DMS114 treated with DMSO at 0.1 percent for 48 hours (cell line): ENCODE measurements around the gene JAK2.
"Not testable (repeated sequence)": the region's sequence is repeated elsewhere in the genome, so short reads cannot be mapped to it uniquely, and the experiment has no call there.

Source experiments
- DNase-seq: peaks from one replicate; lab custom pipeline; 2025; ENCODE audit not compliant: unreplicated experiment; lab: John Stamatoyannopoulos, UW

JAK2 gene

DNA sequence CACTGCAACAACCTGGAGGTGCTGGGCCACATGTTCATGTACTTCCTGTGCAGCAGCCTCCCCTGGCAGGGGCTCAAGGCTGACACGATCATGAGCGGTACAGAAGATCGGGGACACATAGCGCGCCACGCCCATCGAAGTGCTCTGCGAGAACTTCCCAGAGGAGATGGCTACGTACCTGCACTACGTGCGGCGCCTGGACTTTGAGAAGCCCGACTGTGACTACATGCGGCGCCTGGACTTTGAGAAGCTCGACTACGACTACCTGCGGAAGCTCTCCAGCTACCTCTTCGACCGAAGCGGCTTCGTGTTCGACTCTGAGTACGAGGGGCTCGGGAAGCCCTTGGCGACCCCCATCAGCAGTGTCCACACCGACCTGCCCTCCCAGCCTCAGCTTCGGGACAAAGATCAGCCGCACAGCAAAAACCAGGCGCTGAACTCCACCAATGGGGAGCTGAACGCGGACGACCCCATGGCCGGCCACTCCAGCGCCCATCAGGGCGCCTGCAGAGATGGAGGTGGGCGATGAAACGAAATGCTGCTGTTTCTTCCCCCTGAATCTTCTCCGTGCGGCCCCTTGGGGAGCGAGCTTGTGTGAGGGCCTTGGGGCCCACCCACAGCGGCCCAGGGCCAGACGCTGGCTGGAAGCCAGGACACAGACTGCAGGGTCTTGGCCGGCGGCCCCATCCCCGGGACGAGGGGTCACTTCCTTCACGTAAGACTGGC is 56.5 kb downstream of the JAK2 start:
- no peak for DNase-seq

DNA sequence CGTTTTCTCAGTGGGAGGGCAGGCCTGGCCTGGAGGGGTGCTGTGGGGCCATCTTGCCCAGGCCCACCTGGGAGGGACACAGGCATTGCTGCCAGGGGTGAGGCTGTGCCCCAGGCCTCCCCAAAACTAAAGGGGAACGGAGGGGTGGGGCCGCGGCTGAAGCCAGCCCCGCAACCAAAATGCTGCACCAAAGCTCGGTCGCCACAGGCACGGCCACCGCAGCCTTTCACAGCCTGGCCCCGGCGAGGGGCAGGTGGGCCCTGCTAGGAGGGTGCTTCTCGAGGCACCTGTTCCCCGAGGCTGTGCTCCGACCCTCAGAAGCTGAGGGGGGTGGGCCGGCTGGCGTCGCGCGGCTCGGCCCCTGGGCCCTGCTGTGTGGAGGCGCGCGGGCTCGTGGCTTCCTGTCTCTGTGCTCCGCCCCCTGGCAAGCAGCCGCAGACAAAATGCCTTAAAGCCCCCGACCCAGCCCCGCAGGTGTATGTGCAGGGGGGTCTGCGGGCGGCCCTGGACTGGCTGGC is 57.6 kb downstream of the JAK2 start:
- no peak for DNase-seq

DNA sequence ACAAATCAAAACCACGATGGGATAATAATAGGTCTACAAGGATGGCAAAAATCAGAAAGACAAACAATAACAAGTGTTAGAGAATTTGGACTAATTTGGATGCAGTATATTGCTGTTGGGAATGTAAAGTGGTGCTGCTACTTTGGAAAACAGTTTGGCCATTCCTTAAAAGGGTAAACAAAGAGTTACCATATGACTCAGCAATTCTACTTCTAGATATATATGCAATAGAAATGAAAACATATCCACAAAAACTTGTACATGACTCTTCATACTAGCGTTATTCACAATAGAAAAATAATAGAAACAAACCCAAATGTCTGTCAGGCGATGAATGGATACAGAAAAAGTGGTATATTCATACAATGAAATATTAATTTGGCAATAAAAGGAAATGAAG is 58.3 kb downstream of the JAK2 start:
- no peak for DNase-seq

DNA sequence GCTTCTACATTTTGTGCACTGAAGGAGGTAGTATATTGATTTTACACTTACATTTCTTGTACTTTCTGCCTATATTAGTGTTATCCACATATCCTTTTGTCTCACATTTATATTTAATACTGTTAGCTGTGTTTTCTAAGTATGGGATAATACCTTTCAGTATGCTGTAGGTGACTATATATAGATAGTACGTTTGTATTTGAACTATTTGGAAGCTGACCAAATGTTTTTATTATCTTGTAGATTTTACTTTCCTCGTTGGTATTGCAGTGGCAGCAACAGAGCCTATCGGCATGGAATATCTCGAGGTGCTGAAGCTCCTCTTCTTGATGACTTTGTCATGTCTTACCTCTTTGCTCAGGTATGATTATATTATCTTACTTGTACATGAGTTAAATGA is 59.1 kb downstream of the JAK2 start:
- DNase-seq = no peak

DNA sequence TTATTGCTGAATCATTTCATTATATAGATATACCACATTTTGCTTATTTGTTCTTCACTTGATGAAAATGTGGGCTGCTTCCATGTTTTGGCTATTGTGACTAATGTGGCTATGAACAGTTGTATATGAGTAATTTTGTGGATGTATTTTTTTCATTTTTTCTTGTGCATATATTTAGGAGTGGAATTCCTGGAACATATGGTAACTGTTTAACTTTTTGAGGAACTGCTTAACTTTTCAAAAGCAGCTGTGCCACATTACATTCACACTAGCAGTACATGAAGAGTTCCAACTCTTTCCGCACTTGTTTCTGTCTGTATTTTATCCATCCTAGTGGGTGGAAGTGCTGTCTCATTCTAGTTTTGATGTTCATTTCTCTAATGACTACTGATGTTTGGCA is 67.8 kb downstream of the JAK2 start:
- no peak for DNase-seq

DNA sequence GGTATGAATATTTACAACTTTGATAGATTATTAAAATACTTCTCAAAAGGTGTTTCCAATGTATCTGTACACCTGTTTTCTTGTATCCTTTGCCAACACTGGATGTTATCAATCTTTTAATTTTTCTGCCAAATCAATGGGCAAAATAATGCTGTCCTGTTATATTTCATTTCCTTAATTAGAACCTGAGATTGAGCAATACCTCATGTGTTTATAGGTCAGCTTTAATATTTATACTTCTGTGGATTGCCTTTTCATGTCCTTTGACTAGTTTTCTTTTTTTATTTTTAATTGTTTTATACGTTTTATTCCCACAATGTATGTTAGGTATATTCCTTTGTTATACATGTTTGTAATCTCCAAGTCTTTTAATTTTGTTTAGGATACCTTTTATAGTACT is 77.6 kb downstream of the JAK2 start:
- DNase-seq = no peak

DNA sequence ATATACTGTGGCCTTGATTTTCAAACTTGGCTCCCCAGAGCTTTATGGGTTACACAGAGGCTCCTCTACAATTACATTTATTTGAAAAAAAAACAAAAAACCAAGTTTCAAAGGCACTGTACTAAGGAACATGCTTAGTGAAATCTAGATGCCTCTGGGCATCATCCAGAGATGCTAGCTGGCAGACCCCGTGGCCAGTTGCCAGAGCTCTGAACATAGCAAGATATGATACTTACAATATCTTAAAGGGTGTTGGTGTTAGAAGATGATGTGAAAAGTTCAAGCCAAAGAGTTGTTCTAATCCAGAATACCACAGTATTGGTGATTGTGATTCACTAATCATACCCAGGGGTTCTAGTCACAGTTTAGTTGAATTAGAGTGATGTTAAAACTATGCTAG is 87.8 kb downstream of the JAK2 start:
- no peak for DNase-seq

DNA sequence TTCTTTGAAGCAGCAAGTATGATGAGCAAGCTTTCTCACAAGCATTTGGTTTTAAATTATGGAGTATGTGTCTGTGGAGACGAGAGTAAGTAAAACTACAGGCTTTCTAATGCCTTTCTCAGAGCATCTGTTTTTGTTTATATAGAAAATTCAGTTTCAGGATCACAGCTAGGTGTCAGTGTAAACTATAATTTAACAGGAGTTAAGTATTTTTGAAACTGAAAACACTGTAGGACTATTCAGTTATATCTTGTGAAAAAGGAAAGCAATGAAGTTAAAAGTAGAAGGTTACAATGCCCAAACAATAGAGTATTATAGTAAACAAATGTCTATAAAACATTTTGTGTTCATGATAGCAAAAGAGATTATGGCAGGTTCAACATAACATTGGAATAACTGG is 88.6 kb downstream of the JAK2 start:
- no peak for DNase-seq

DNA sequence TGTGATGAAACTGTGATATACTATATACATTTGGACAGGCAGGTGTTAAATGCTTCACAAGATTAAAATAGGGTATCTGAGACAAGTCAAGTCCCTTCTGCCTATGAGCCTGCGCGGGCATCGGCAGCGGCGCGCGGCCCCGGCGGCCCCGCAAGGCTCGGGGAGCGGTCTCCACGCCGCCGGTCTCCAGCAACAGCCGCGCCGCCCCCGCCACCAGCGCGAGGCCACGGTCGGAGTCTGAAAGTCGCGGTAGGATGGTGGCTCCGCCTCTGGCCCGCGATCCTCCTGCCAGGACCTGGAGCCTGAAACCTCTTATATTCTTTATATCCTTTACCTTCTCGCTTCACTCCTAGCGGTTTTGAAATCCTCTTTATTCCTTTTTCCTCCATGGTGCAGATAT is 100.9 kb downstream of the JAK2 start:
- no peak for DNase-seq

DNA sequence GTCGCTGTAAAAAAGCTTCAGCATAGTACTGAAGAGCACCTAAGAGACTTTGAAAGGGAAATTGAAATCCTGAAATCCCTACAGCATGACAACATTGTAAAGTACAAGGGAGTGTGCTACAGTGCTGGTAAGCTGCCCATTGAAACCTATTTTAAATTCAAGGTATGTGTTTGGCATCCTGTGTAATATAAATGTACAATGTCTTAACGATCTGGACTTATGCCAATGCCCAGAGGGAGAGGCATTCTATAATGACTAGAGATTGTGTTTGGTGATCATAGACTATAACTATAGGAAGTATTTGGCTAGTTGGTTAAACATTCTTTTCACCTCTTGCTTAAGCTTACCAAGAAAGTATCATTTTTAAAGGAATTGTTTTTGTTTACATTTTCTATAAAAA is 104.7 kb downstream of the JAK2 start:
- DNase-seq = no peak

DNA sequence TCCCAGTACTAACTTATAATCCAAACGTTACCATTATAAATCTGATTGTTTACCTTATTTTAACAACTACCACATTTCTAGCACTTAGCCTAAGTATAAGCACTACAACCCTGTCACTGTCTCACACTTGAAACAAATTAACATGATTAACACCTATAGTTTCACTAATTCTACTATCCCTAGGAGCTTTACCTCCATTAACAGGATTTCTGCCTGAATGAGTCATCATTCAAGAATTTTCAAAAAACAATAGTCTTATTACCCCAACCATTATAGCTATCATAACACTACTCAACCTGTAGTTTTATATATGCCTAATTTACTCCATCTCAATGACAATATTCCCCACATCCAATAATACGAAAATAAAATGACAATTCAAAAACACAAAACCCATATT is 110.7 kb downstream of the JAK2 start:
- DNase-seq = no peak

DNA sequence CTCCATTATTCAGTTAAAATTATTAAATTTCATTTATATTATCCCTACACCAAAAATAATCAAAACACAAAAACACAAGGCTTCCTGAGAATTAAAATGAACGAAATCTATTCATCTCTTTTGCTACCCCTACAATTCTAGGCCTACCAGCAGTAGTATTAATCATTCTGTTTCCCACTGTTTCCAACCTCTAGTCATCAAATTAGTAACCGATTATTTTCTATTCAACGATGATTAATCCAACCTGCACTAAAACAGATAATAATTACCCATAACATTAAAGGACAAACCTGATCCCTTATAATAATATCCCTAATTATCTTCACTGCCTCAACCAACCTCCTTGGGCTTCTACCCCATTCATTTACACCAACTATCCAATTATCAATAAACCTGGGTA is 114.4 kb downstream of the JAK2 start:
- DNase-seq = no peak

DNA sequence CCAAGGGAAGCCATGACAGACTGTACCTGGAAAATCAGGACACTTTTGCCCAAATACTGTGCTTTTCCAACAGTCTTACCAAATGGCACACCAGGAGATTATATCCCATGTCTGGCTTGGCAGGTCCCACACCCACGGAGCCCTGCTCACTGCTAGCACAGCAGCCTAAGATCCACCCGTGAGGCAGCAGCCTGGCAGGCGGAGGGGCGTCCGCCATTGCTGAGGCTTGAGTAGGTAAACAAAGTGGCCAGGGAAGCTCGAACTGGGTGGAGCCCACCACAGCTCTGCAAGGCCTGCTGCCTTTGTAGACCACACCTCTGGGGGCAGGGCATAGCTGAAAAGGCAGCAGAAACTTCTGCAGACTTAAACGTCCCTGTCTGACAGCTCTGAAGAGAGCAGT is 116.1 kb downstream of the JAK2 start:
- not testable (repeated sequence) for DNase-seq

DNA sequence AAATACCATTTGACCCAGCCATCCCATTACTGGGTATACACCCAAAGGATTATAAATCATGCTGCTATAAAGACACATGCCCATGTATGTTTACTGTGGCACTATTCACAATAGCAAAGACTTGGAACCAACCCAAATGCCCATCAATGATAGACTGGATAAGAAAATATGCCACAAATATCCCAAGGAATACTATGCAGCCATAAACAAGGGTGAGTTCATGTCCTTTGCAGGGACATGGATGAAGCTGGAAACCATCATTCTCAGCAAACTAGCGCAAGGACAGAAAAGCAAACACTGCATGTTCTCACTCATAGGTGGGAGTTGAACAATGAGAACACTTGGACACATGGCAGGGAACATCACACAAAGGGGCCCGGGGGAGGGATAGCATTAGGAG is 121.4 kb downstream of the JAK2 start:
- not testable (repeated sequence) for DNase-seq

DNA sequence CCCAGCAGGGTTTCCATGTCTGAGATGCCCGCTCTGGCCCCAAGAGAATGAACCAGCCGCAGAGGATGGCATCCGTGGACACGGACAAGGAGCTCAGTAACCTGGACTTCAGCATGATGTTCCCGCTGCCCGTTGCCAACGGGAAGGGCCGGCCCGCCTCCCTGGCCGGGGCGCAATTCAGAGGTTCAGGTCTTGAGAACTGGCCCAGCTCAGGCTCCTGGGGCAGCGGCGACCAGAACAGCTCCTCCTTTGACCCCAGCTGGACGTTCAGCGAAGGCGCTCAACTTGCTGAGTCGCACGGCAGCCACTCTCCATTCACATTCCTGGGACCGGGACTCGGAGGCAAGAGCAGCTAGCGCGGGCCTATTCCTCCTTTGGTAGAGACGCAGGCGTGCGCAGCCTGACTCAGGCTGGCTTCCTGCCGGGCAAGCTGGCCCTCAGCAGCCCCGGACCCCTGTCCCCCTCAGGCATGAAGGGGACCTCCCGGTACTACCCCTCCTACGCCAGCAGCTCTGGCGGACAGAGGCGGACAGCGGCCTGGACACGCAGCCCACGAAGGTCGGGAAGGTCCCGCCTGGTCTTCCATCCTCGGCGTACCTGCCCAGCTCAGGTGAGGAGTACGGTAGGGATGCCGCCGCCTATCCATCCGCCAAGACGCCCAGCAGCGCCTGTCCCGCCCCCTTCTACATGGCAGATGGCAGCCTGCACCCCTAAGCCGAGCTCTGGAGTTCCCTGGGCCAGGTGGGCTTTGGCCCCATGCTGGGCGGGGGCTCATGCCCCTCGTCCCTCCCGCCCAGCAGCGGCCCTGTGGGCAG is 126.0 kb downstream of the JAK2 start:
- no peak for DNase-seq

DNA sequence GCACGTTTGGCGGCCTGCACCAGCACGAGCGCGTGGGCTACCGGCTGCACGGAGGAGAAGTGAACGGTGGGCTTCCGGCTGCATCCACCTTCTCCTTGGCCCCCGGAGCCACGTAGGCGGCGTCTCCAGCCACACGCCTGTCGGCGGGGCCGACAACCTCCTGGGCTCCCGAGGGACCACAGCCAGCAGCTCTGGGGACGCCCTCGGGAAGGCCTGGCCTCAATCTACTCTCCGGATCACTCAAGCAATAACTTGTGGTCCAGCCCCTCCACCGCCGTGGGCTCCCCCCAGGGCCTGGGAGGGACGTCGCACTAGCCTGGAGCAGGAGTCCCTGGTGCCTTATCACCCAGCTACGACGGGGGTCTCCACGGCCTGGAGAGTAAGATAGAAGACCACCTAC is 126.6 kb downstream of the JAK2 start:
- DNase-seq = no peak

DNA sequence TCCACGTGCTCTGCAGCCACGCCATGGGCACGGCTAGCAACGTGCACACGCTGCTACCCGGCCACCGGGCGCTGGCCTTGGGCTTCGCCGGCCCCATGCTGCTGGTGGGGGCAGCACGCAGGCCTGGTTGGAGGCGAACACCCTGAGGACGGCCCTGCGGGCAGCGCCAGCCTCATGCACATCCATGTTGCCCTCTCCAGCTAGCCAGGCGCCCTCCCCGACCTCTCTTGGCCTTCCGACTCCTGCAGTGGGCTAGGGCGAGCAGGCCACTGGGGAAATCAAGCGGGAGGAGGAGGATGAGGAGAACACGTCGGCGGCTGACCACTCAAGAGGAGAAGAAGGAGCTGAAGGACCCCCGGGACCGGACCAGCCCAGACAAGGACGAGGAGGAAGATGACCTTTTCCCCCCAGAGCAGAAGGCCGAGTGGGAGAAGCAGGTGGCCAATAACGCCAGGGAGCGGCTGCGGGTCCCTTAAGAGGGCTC is 127.1 kb downstream of the JAK2 start:
- no peak for DNase-seq

DNA sequence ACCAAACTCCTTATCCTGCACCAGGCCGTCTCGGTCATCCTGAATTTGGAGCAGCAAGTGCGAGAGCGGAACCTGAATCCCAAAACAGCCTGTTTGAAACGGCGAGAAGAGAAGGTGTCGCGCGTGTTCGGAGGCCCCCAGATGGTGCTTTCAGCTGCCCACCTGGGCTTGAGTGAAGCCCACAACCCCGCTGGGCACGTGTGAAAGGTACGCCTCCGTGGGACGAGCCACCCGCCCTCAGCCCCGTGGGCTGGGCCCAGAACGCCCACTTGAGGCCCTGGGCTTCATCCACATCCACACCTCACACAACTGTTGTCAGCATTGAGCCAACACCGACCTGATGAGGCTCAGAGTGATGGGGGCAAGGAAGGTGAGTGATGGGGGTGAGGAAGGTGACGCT is 127.6 kb downstream of the JAK2 start:
- DNase-seq = no peak

DNA sequence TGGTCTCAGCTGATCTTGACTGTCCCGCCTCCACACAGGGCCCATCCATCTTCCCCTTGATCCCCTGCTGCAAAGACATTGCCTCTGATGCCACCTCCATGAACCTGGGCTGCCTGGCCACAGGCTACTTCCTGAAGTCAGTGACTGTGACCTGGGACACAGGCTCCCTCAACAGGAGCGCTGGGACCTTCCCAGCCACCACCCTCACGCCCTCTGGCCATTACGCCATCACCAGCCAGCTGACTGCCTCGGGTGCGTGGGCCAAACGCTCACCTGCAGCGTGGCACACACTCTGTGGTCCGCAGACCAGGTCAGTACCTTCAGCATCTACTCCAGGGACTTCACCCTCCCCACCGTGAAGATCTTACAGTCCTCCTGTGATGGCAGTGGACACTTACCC is 128.5 kb downstream of the JAK2 start:
- no peak for DNase-seq

DNA sequence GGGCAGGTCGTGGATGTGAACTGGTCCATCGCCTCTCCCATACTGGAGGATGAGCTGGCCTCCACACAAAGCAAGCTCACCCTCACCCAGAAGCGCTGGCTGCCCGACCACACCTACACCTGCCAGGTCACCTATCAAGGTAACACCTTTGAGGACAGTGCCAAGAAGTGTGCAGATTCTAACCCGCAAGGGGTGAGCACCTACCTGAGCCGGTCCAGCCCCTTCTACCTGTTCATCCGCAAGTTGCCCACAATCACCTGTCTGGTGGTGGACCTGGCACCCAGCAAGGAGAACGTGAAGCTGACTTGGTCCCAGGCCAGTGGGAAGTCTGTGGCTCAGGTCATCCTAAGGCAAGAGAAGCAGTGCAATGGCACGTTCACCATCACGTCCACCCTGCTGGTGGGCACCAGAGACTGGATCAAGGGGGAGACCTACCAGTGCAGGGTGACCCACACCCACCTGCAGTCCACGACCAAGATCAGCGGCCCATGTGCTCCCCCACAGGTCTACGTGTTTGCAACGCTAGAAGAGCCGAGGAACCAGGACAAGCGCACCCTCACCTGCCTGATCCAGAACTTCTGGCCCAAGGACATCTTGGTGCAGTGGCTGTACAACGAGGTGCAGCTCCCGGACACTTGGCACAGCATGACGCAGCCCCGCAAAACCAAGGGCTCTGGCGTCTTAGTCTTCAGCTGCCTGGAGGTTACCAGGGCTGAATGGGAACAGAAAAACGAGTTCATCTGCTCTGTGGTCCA is 129.1 kb downstream of the JAK2 start:
- no peak for DNase-seq

DNA sequence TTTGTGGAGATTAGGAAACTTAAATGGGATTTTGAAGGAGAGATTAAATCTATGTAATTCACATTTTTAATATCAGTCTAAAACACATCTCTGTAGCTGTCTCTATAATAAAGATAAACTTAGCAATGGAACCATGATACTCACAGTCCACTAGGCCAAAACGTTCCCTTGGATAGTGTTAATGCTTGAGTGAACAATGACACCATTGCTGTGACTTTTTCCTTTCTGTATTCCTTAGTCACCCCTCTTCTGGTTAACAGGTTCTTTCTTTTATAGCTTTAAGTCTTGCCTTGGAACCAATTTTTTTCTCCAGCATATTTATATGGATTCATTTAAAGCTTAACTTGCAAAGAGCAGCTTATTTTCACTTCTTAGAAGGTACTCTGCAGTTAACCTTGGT is 137.0 kb downstream of the JAK2 start:
- DNase-seq = no peak

DNA sequence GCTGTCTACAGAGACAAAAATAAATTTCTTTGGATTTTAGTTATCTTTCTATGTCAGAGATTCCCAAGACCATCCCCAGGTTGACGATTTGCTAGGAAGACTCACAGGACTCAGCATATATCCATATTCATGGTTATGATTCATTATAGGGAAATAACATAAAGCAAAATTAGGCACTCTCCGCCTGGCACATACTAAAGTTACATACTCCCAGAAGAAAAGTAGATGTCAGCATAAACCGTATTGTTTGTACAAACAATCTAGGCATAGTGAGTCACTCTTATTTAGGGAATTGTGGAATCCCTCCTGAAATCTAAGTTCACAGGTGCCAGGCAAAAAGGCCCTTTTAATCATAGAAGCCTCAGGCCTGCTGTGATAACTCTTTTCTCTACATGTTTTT is 137.4 kb downstream of the JAK2 start:
- DNase-seq = no peak
